Adipose tissue (tissue), 3 donors: ENCODE results near the gene CNTN4. TPM values are rescaled to one million over a fixed set of nuclear protein-coding genes. Genes with fewer than 3 reads are reported as not detected.
"Not testable (repeated sequence)": the region's sequence is repeated elsewhere in the genome, so short reads cannot be mapped to it uniquely, and the experiment has no call there.

Source experiments
- H3K27ac ChIP-seq: one replicate; pipeline ENCODE4 v1.5.1; 2013; ENCODE audit warnings: low read depth, low read length
- WGBS, 3 donors: extraction: QIAGEN DNeasy Blood & Tissue Kit; methylation state at CpG; one replicate each; pipeline ENCODE4 v1.1.7; 2013; 5-methylcytosine and 5-hydroxymethylcytosine counted together
- polyA plus RNA-seq, 3 donors: library from polyadenylated mRNA; stranded (reverse); fragments of 200-250 nt; gene quantifications; one replicate each; pipeline ENCODE4 v1.2.3, GENCODE V29; 2013
- donor health status: healthy with polysubstance abuse.
- donor health status: Bipolar disorder and iron deficiency.
- donor health status: healthy.

The CNTN4 gene
- polyA plus RNA-seq, 3 donors: 1.0 to 5.2 (median 1.7) TPM

DNA sequence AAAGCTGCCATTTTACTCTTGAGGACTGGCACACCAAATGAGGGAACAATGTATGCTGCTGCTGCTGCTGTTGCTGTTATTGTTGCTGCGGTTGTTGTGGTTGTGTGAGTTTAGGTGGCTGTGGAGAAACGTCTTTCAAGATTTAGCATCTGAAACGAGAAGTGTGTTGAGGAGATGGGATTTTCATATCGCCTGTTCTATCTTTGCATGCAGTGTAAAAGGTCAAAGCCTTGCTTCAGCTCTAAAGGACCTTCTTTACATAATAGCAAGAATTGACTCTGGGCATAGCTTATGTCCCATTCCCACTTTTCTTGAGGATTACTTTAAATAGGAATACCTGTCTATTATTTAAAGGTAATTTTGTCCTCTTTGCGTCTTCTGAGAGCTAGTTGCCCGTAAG lies 436.1 kb downstream of the CNTN4 start:
- H3K27ac ChIP-seq: not testable (repeated sequence)
- WGBS, 3 donors: 74 to 87% (median 86%) methylated on average over 4 to 6 of the region's 6 CpGs

DNA sequence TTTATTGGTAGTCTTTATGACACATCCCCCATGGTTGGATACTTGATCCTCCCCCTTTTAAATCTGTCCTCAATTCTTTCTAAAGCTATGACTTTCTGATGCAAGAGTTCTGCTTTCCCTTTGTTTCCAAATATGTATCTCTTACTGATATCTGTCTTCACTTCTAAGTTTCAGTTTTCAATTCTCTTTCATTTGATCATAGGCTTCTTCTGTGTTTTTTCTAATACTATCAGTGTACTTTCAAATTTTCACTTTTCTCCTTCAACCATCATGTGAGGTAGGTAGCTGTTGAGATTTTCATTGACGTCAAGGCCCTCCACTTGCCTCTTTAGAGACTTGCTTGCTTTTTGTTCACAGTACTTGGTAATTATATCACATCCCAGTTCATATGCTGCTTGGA lies 436.5 kb downstream of the CNTN4 start:
- 65 to 100% (median 86%) methylated on average over 1 of the region's 1 CpG for WGBS, 3 donors
- H3K27ac ChIP-seq: no peak overlapping the region

DNA sequence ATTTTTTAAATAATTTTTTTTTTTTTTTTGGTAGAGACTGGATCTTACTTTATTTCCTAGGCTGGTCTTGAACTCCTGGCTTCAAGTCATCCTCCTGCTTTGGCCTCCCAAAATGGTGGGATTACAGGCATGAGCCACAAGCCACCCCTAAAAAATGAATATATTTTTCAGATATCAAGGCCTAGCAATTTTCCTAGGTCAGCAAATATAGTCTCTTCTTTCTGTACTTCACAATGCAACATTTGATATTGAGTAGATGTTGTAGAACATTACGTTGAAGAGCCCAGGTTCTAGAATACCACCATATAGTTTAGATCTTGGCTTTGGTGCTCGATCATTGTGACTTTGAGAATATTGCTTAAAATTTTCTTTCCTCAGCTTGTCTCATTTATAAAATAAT lies 437.9 kb downstream of the CNTN4 start:
- 65 to 87% (median 82%) methylated on average over 2 of the region's 2 CpGs for WGBS, 3 donors
- no peak overlapping the region for H3K27ac ChIP-seq

- WGBS, 3 donors: 75 to 86% (median 84%) methylated on average over 5 of the region's 5 CpGs
- H3K27ac ChIP-seq: no peak overlapping the region
Observed at GRCh38 chr3:2540115-2540514, 441.4 kb downstream of the CNTN4 start.

GRCh38 chr3:2543247-2543646 lies 444.6 kb downstream of the CNTN4 start:
- 73 to 79% (median 73%) methylated on average over 3 of the region's 3 CpGs for WGBS, 3 donors
- H3K27ac ChIP-seq: no peak overlapping the region

DNA sequence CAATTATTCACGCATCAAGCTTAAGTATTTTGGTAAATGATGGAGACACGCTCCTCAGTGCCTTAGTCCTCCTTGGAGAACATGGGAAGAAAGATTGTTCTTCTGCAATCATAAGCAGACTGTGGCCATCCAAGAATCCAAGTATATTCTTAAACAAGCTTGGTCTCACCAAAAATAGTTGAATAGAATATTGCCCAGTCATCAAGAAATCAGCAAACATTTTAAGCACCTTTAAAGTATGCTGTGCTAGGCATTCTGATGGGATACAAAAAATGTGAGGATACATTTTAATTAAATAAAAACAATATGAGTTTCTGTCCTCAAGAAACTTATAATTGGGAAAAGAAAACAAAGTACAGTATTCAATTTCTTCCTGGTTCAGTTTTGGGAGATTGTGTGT lies 445.5 kb downstream of the CNTN4 start:
- H3K27ac ChIP-seq: no peak overlapping the region
- 84 to 95% (median 87%) methylated on average over 2 of the region's 2 CpGs for WGBS, 3 donors

DNA sequence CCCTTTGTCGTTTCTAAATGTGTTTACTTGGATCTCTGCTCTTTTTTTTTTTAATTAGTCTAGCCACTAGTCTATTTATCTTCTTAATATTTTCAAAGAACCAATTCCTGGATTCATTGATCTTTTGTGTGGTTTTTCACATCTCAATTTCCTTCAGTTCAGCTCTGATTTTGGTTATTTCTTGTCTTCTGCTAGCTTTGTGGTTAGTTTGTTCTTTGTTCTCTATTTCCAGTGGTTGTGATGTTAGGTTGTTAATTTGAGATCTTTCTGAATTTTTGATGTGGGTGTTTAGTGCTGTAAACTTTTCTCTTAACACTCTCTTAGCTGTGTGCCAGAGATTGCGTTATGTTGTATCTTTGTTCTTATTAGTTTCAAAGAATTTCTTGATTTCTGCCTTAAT lies 446.1 kb downstream of the CNTN4 start:
- 65 to 85% (median 81%) methylated on average over 2 of the region's 2 CpGs for WGBS, 3 donors
- H3K27ac ChIP-seq: no peak overlapping the region

GRCh38 chr3:2547049-2547448 lies 448.4 kb downstream of the CNTN4 start:
- H3K27ac ChIP-seq: no peak overlapping the region
- WGBS, 3 donors: 83 to 93% (median 84%) methylated on average over 4 of the region's 4 CpGs

DNA sequence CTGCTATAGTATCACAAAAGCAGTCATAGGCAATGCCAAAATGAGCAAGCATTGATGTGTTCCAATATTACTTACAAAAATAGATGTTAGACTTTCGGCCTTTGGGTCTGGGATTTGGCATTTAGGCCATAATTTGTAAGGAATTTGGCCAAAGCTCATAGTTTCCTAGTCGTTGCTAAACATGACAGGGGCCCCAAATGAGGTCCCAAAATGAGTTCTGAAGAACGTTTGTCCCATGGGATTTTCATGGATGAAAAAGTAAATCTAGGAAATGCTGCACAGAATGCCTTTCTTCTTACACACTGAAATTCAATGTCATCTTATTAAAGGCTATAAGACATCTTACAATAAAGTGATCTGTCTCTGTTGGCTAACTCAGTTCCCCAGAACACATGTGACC lies 456.0 kb downstream of the CNTN4 start:
- H3K27ac ChIP-seq: no peak overlapping the region
- 38 to 44% (median 41%) methylated on average over 3 of the region's 3 CpGs for WGBS, 3 donors

- H3K27ac ChIP-seq: no peak overlapping the region
- 15 to 66% (median 64%) methylated on average over 1 of the region's 1 CpG for WGBS, 3 donors
Observed at GRCh38 chr3:2558796-2559195, 460.1 kb downstream of the CNTN4 start.

DNA sequence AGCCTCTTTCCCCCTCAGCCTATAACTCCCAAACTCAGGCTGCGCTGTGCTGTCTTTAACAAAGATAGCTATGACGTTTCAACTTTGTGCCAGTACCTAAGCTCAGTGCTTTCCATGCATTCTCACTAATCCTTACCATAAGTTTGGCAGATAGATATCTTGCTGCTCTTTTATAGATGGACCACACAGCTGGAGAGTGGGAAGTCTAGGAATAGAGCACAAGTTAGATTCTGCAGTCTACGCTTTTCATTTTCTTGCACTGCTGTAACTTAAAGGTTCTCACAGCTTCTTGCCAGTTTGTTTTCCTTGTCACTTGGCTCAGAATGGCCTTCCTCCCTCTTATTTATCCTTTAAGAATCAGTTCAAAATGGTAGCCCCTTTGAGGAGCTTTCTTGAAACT lies 468.8 kb downstream of the CNTN4 start:
- H3K27ac ChIP-seq: no peak overlapping the region
- WGBS, 3 donors: 84 to 92% (median 89%) methylated on average over 3 of the region's 3 CpGs

DNA sequence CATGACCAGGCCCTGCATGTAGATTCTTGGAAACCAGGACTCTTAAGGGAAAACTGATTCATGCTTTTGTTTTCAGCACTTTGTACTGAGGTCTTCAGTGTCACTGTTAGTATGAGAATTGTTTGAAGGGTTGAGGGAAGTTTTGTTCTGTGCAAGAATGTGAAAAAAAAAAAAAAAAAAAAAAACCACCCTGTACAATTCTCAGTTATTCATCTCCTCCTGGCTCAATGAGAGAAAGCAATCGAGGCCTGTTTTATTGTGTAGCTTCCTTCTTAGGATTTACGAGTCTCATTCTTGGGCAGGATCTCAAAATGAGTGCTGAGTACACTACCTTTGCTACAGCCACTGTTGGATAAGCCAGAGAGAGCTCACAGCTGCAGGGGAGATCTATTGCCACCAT lies 469.5 kb downstream of the CNTN4 start:
- no peak overlapping the region for H3K27ac ChIP-seq
- WGBS, 3 donors: 46 to 62% (median 52%) methylated on average over 2 of the region's 2 CpGs

- WGBS, 3 donors: 45 to 77% (median 67%) methylated on average over 7 of the region's 7 CpGs
- no peak overlapping the region for H3K27ac ChIP-seq
Observed at GRCh38 chr3:2568929-2569328, 470.3 kb downstream of the CNTN4 start.

- H3K27ac ChIP-seq: no peak overlapping the region
- WGBS, 3 donors: 84 to 99% (median 93%) methylated on average over 4 of the region's 4 CpGs
Observed at GRCh38 chr3:2577571-2577970, 478.9 kb downstream of the CNTN4 start.

GRCh38 chr3:2578560-2578959 lies 479.9 kb downstream of the CNTN4 start:
- H3K27ac ChIP-seq: no peak overlapping the region
- 53 to 55% (median 55%) methylated on average over 3 of the region's 3 CpGs for WGBS, 3 donors

- H3K27ac ChIP-seq: no peak overlapping the region
- 58 to 79% (median 79%) methylated on average over 4 of the region's 4 CpGs for WGBS, 3 donors
Observed at GRCh38 chr3:2579206-2579605, 480.5 kb downstream of the CNTN4 start.

- WGBS, 3 donors: 46 to 84% (median 73%) methylated on average over 2 of the region's 2 CpGs
- H3K27ac ChIP-seq: no peak overlapping the region
Observed at GRCh38 chr3:2583046-2583445, 484.4 kb downstream of the CNTN4 start.

DNA sequence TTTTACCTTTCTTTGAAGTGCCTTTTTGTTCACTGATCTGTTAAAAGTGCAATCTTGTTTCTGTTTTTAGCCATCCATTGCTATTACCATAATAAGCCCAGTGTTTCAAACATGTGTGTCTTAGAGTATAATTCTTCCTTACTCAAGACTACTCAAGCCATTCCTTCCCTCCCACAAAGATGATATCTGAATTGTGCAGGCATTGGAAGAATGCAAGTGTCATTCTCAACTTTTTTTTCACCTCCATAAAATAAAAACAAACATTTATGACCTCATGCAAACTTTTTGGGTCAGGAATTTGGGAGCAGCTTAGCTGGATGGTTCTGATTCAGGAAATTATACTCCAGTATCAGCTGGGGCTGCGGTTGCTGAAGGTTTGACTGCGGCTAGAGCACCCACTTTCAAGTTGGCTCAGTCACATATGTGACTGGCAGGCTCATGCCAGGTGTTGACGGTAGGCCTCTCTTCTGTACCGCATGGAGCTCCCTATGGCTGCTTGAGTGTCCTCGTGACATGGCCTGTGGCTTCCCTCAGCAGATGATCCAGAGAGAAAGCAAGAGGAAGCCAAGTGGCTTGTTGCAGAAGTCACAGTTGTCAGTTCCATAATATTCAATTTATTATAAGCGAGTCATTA lies 490.8 kb downstream of the CNTN4 start:
- WGBS, 3 donors: 87 to 96% (median 92%) methylated on average over 6 of the region's 6 CpGs
- H3K27ac ChIP-seq: no peak overlapping the region

GRCh38 chr3:2595486-2595885 lies 496.8 kb downstream of the CNTN4 start:
- H3K27ac ChIP-seq: no peak overlapping the region
- WGBS, 3 donors: 77 to 88% (median 85%) methylated on average over 4 of the region's 4 CpGs

- no peak overlapping the region for H3K27ac ChIP-seq
- 75 to 91% (median 83%) methylated on average over 3 of the region's 3 CpGs for WGBS, 3 donors
Observed at GRCh38 chr3:2597615-2598014, 498.9 kb downstream of the CNTN4 start.

- no peak overlapping the region for H3K27ac ChIP-seq
Observed at GRCh38 chr3:2599471-2599870, 500.8 kb downstream of the CNTN4 start.

More at GRCh38 chr3:2599471-2599870, 500.8 kb downstream of the CNTN4 start:
- WGBS, 3 donors: 55 to 69% (median 67%) methylated on average over 1 of the region's 1 CpG
